T-helper 22 cell (primary cell): Measurements from ENCODE around the gene TNIP1.
A peak's percentile ranks its signal among the peaks of the same experiment; 100 is the strongest.

Experiments
- DNase-seq: peaks from one replicate; pipeline ENCODE4 v3.0.0-alpha.2; 2020; ENCODE audit warnings: low read depth

The TNIP1 gene

DNA sequence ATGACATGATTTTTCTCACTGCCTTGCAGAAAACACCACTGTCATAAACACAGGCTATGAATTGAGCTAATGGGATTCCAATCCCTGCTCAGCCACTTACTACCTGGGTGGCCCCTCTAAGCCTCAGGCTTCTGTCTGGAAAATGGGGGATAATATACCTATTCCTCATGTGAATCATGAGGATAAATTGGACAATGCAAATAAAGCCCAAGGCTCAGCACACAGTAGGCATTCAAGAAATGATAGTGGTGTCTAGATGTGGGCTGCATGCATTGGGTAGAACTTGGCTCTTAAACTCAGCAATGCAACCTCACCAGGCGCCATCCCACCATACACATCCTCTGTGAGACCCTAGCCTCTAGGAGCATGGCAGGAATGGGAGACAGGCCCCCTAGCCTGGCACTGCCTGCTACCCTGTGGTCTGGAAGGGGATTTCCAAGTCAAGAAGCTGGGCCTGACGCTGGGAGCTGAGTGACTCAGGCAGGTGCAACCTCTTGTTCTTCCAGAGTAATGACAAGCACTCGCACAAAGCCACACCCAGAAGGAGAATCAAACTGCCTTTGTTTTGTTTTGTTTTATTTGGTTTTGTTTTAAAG is 2.3 kb upstream of the TNIP1 start:
- DNase-seq, result peak; percentile 79

- no peak for DNase-seq
Observed at GRCh38 chr5:151082282-151082902, 1.6 kb upstream of the TNIP1 start.

DNA sequence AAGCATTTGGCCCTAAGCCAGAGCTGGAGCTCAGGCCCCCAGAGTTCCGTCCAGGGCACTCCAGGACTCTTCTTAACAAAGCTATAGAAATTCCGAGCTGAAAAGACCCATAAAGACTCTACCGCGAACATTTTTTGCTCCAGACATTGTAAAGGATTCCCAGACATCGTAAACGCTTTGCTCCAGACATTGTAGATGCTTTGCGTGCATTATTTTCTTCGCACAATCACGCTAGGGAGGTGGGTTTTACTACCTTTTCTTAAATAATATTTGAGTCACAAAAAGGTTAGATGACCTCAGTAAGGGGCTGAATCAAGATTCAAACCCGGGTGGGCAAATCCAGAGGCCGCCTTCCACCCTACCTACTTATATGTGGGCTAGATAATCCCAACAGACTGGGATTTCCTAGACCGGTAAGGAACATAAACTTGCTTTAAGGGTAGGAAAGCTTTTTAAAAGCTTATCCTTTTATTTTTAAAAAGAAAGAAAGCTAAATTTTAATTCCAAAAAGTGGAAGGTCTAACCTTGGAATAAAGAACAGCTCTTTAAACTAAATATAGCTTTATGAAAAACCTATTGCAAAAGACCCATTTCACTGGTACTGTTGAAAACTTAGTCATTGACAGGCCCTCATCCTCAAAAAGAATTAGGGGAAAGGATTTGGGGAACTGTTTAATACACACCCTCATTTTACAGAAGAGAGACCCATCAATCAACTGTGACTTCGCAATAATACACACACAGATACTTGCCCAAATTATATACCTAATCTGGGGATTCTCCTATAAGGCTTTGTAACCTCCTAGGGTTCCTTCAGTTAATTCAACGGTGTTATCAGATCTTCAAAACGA is 822 bp upstream of the TNIP1 start:
- no peak for DNase-seq

- DNase-seq, result peak; percentile 25
Observed at GRCh38 chr5:151079838-151080612, 809 bp downstream of the TNIP1 start.

- peak; percentile 81 for DNase-seq
Observed at GRCh38 chr5:151078490-151079262, 2.2 kb downstream of the TNIP1 start.

DNA sequence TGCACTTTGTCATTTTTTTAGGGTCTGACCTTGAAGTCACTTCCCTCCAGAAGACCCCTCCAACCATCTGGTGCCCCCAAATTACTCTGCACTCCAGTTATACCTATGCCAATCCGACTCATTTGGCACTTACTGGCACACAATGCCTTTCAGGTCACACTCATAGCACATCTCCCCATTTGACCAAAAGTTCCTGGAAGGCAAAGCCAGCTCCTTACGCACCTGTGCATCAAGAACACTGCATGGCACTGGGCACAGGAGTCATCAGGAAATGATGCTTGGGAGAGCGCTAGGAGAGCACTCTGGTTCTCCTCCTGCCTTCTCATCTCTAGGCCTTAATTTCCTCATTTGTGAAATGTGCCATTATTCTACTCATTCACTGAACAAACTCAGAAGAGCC is 2.9 kb downstream of the TNIP1 start:
- no peak for DNase-seq

GRCh38 chr5:151077419-151077818 is 3.4 kb downstream of the TNIP1 start:
- DNase-seq, result no peak

- no peak for DNase-seq
Observed at GRCh38 chr5:151076616-151077015, 4.2 kb downstream of the TNIP1 start.

DNA sequence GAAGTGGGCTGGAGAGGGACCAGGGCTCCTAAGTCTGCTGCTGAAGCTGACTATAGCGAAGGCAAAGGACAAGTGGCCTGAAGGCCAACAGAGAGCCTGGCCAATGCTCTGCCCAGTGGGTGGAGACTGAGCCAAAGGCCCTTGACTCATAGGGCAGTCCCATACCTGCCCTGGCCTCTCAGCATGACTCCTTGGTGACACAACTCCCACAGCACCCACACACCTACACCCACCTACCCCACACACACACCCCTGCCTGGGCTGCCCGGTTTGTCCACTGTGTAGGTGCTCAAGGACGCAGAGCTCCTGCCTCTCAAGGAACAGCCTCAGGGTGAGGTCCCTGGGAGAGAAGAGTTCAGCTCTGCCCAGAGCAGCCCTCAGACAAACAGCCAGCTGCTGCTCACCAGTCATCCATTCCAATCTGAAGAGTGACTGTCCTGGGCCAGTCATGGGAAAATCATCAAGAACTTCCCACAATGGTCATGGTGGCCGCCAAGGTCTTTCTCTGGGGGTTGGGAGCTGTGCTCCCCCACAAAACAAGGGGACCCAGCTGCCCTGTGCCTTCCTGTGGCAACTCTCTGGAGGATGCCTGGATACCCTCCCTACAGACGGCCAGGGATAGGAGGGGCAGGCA is 5.0 kb downstream of the TNIP1 start:
- DNase-seq, result no peak

GRCh38 chr5:151074557-151074956 is 6.3 kb downstream of the TNIP1 start:
- DNase-seq, result no peak

GRCh38 chr5:151073280-151073679 is 7.6 kb downstream of the TNIP1 start:
- DNase-seq, result no peak

DNA sequence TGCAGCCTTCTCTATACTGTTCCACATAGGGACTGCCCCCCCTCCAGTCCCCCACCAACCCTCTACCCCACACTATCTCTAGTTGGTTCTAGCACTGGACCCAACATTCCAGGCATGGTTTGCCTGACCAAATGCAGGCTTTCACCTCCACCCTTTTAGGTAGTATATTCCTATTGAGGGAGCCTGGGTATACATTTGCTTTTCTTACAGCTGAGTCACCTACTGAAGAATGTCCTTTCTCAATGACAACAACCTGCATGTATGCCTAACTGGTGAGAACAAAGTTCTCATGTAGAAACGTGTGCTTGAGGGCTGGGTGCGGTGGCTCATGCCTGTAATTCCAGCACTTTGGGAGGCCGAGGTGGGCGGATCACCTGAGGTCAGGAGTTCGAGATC is 8.2 kb downstream of the TNIP1 start:
- no peak for DNase-seq

GRCh38 chr5:151071848-151072629 is 8.8 kb downstream of the TNIP1 start:
- no peak for DNase-seq

- DNase-seq, result no peak
Observed at GRCh38 chr5:151071021-151071420, 9.8 kb downstream of the TNIP1 start.

DNA sequence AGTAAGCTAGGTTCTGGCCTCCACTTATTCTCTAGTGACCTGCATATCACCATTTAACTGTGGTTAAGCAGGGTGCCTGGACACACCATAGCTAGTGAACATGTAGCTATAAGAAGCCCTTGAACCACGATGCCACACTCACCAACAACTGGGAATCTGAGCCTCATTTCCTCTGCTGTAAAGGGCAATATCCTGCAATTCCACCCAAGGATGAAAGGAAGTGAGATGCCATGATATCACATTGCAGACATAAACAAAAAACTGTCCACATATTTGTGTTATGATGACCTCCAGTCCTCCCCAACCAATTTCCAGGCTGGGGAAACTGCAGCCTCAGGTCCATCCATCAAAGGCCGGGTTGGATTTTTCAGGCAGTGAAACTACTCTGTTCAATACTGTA is 10.4 kb downstream of the TNIP1 start:
- DNase-seq, result no peak

DNA sequence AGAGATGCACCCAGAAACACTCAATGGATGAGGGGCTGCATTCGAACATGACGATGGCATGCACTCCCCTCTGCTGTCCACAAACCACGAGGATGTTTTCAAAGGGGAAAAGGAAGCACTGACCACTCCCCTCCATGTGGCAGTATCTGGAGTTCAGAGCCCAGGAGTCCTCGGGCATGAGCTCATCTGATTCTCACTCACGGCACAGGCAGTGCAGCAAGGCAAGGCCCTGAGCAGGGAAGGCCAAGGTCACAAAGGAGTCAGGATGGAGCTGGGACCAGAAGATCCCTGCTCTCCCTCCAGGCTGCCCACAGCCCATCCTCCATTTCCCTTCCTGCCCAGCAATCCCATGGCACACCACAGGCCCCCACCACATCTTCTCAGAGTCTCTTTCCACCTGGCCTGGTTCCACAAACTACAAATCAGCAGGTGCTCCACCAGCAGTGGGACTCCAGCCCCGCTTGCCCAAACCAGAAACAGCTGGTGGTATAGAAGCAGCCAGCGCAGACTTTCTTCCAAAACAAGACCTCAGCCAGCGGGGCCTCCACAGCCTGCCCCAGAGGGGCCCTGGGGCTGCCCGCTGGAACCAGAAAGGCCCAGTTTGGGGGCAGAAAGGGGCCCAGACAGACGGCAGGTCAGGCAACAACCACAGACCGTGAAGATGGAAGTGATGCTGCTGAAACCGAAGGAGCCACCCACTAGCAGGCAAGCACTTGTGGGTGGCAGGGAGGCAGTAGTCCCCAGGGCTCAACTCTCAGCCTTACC is 12.2 kb downstream of the TNIP1 start:
- no peak for DNase-seq

DNA sequence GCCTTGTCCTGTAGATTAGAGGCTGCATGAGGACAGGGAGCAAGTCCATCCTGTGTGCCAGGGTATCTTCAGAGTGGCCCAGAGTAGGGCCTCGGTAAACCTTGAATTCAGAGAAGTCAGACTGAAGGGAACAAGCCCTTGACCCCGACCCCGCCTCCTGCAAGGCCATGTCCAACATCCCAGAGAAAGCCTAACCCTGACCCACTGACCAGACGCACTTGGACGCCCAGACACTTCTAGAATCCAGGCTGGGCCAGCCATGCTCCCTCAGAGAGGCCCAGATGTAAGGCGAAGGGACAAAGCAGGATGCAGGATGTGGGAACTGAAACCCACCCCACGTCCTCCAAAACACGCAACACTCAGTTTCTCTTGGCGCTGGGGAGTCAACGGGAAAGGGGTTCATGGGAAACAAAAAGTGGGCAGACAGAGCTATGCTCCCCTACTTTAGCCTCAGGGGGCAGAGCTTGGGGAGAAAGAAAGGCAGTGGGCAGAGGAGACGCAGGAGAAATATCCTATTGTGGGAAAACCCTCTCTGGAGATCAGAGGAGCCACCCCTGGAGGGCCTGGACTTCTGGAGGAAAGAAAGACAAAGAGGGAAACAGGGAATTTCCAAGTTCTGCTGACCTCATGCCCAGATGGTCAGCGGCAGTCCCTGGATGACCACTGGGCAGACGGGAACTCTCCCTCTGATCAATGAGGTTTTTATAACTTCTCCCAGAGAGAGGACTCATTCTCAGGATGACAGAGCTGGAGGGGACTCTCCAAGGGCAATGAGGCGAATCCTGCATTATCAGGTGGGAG is 13.0 kb downstream of the TNIP1 start:
- DNase-seq, result no peak

GRCh38 chr5:151066920-151067319 is 13.9 kb downstream of the TNIP1 start:
- no peak for DNase-seq

GRCh38 chr5:151065609-151066008 is 15.2 kb downstream of the TNIP1 start:
- DNase-seq, result no peak
